Left ventricle myocardium superior (tissue), 1 donor: ENCODE results near the gene ANKRD33B. TPM values are rescaled to one million over a fixed set of nuclear protein-coding genes. Genes with fewer than 3 reads are reported as not detected.
"Not testable (repeated sequence)": the region's sequence is repeated elsewhere in the genome, so short reads cannot be mapped to it uniquely, and the experiment has no call there.

Source experiments
- ATAC-seq: fragments of 200-7000 bp; cut with Tn5 transposase; one replicate; pipeline ENCODE4 v1.9.1; 2020; ENCODE audit warnings: mild to moderate bottlenecking, moderate library complexity
- DNase-seq: peaks from one replicate; pipeline ENCODE4 v3.0.0-alpha.2; 2020
- intact Hi-C: fragments of 100-400 bp; cut with micrococcal nuclease; formaldehyde crosslinking; loops from one replicate; pipeline ENCODE4 v1.11.0; 2022
- long read RNA-seq: library from polyadenylated mRNA; unstranded; transcript quantifications from one replicate; pipeline ENCODE4 v2.0.0, GENCODE V29; 2021
- total RNA-seq: library from RNA; stranded (reverse); fragmentation: NEBNext Ultra II Directional; extraction: Animal tissue kit (Norgen Biotek cat#: 25700); gene quantifications from one replicate; pipeline ENCODE4 v1.2.1, GENCODE V29; 2021
- donor health status: DM: no; HTN: yes; CAD: no; lungs with severe emphysema.

Gene ANKRD33B
- total RNA-seq, result 6.7 TPM
- long read RNA-seq, partial matches to known transcripts, result 1 of 9 reads
- long read RNA-seq, other reads (novel, unspliced or antisense), result 8 of 9 reads

GRCh38 chr5:10563945-10564837 lies at the start of gene ANKRD33B:
Gene ANKRD33B (plus strand): TSS chr5:10564070. CDS start chr5:10564468, 398 bp downstream.
- peak; percentile 82 for ATAC-seq
- DNase-seq, result peak; percentile 84
- intact Hi-C loops, result no loop called here

- ATAC-seq, intact Hi-C loops: not testable (repeated sequence)
- peak; percentile 5 for DNase-seq
These were observed 49.3 kb upstream of the ANKRD33B start for GRCh38 chr5:10514572-10514971.

GRCh38 chr5:10515492-10515891 lies 48.4 kb upstream of the ANKRD33B start:
- no peak for ATAC-seq
- intact Hi-C loops, result no loop called here
- DNase-seq, result no peak

- DNase-seq (no peak), ATAC-seq (no peak)
- intact Hi-C loops, result no loop called here
These were observed 45.5 kb upstream of the ANKRD33B start for GRCh38 chr5:10518347-10518746.

- no peak for ATAC-seq
- DNase-seq, result no peak
- intact Hi-C loops, result no loop called here
These were observed 44.1 kb upstream of the ANKRD33B start for GRCh38 chr5:10519729-10520128.

- ATAC-seq (no peak), DNase-seq (no peak)
- intact Hi-C loops, result no loop called here
These were observed 43.2 kb upstream of the ANKRD33B start for GRCh38 chr5:10520706-10521105.

- DNase-seq (no peak), ATAC-seq (no peak)
- intact Hi-C loops, result no loop called here
These were observed 42.2 kb upstream of the ANKRD33B start for GRCh38 chr5:10521466-10522223.

- intact Hi-C loops, result no loop called here
- no peak for DNase-seq
These were observed 41.7 kb upstream of the ANKRD33B start for GRCh38 chr5:10522224-10522611.

GRCh38 chr5:10524376-10525123 lies 39.3 kb upstream of the ANKRD33B start:
- intact Hi-C loops, result no loop called here
- ATAC-seq, result no peak
- peak; percentile 44 for DNase-seq

More at GRCh38 chr5:10522224-10522611, 41.7 kb upstream of the ANKRD33B start:
- ATAC-seq, result no peak

- intact Hi-C loops, result no loop called here
- DNase-seq (no peak), ATAC-seq (no peak)
These were observed 38.8 kb upstream of the ANKRD33B start for GRCh38 chr5:10525124-10525495.

GRCh38 chr5:10527281-10527950 lies 36.5 kb upstream of the ANKRD33B start:
- intact Hi-C loops, result no loop called here
- DNase-seq (no peak), ATAC-seq (no peak)

- DNase-seq (no peak), ATAC-seq (no peak)
- intact Hi-C loops, result no loop called here
These were observed 35.6 kb upstream of the ANKRD33B start for GRCh38 chr5:10528056-10528816.

GRCh38 chr5:10528827-10529226 lies 35.0 kb upstream of the ANKRD33B start:
- intact Hi-C loops, result no loop called here
- DNase-seq (no peak), ATAC-seq (no peak)

- intact Hi-C loops, result no loop called here
- DNase-seq, result peak; percentile 10
- ATAC-seq, result no peak
These were observed 33.1 kb upstream of the ANKRD33B start for GRCh38 chr5:10530601-10531320.

GRCh38 chr5:10532421-10532820 lies 31.4 kb upstream of the ANKRD33B start:
- DNase-seq (peak; percentile 6), ATAC-seq (no peak)
- intact Hi-C loops, result no loop called here

- intact Hi-C loops, result no loop called here
- DNase-seq, result peak; percentile 46
These were observed 30.6 kb upstream of the ANKRD33B start for GRCh38 chr5:10533226-10533625.

More at GRCh38 chr5:10533226-10533625, 30.6 kb upstream of the ANKRD33B start:
- peak; percentile 76 for ATAC-seq
